WI38 (cell line): ENCODE measurements around the gene ASPHD2.
A peak's percentile ranks its signal among the peaks of the same experiment; 100 is the strongest.

Experiments
- H3K4me3 ChIP-seq: 2 replicates; pipeline ENCODE4 v1.5.1; 2011; ENCODE audit warnings: low read depth, mild to moderate bottlenecking, control low read depth, low read length
- CTCF ChIP-seq: IDR thresholded peaks from 2 replicates; pipeline ENCODE4 v1.5.1; 2012; ENCODE audit warnings: low read depth, mild to moderate bottlenecking, control low read depth, low read length

Gene ASPHD2

GRCh38 chr22:26416670-26417276 lies 12.3 kb upstream of the ASPHD2 start:
- H3K4me3 ChIP-seq = no peak overlapping the region
- TF ChIP-seq CTCF = no peak

GRCh38 chr22:26417406-26417805 lies 11.7 kb upstream of the ASPHD2 start:
- TF ChIP-seq CTCF = no peak
- H3K4me3 ChIP-seq = no peak overlapping the region

GRCh38 chr22:26418620-26419019 lies 10.4 kb upstream of the ASPHD2 start:
- no peak overlapping the region for H3K4me3 ChIP-seq
- TF ChIP-seq CTCF = no peak

- H3K4me3 ChIP-seq = no peak overlapping the region
- TF ChIP-seq CTCF = no peak
These were observed 2.1 kb upstream of the ASPHD2 start for GRCh38 chr22:26426924-26427323.

- no peak for TF ChIP-seq CTCF
- peak overlapping the region; percentile 41 for H3K4me3 ChIP-seq
These were observed 612 bp downstream of the ASPHD2 start for GRCh38 chr22:26429458-26430286.

- no peak overlapping the region for H3K4me3 ChIP-seq
- no peak for TF ChIP-seq CTCF
These were observed 1.5 kb downstream of the ASPHD2 start for GRCh38 chr22:26430600-26430999.

GRCh38 chr22:26431261-26431995 lies 2.4 kb downstream of the ASPHD2 start:
- TF ChIP-seq CTCF = no peak
- H3K4me3 ChIP-seq = no peak overlapping the region
